HG02623 (cell line): ENCODE results near the gene TBRG1.

Experiments used
- ATAC-seq: cut with Tn5 transposase; IDR thresholded peaks from one replicate; pipeline ENCODE4 v1.9.1; 2021; ENCODE audit warnings: moderate library complexity; ENCODE audit not compliant: unreplicated experiment

Gene TBRG1

GRCh38 chr11:124658501-124658900, 35.8 kb downstream of the TBRG1 start:
- ATAC-seq = no peak

GRCh38 chr11:124658986-124659385, 36.3 kb downstream of the TBRG1 start:
- no peak for ATAC-seq

GRCh38 chr11:124661553-124661952, 38.9 kb downstream of the TBRG1 start:
- ATAC-seq = no peak

GRCh38 chr11:124662106-124662505, 39.4 kb downstream of the TBRG1 start:
- no peak for ATAC-seq

GRCh38 chr11:124663861-124664260, 41.2 kb downstream of the TBRG1 start:
- no peak for ATAC-seq

- no peak for ATAC-seq
Observed at GRCh38 chr11:124667601-124668000, 44.9 kb downstream of the TBRG1 start.

GRCh38 chr11:124669193-124669592, 46.5 kb downstream of the TBRG1 start:
- no peak for ATAC-seq

- ATAC-seq = no peak
Observed at GRCh38 chr11:124670732-124671131, 48.1 kb downstream of the TBRG1 start.

- ATAC-seq = no peak
Observed at GRCh38 chr11:124672536-124673215, 50.0 kb downstream of the TBRG1 start.

GRCh38 chr11:124673333-124674167, 50.9 kb downstream of the TBRG1 start, which contains the start of the genes SIAE and SPA17:
TSS of gene SIAE (minus strand) at chr11:124673739. CDS start at chr11:124673708, 31 bp downstream.
TSS of gene SPA17 (plus strand) at chr11:124673904. CDS start at chr11:124675265, 1,361 bp downstream.
- ATAC-seq = peak; percentile 84

GRCh38 chr11:124674168-124674517, 51.5 kb downstream of the TBRG1 start:
- no peak for ATAC-seq

GRCh38 chr11:124674571-124674970, 51.9 kb downstream of the TBRG1 start:
- ATAC-seq = no peak

GRCh38 chr11:124676386-124676785, 53.7 kb downstream of the TBRG1 start:
- ATAC-seq = no peak

- no peak for ATAC-seq
Observed at GRCh38 chr11:124678416-124678815, 55.8 kb downstream of the TBRG1 start.

GRCh38 chr11:124681421-124681820, 58.8 kb downstream of the TBRG1 start:
- ATAC-seq = no peak

GRCh38 chr11:124682443-124682842, 59.8 kb downstream of the TBRG1 start:
- no peak for ATAC-seq
